Measurements from ENCODE around the gene HMGN3. TPM values are rescaled to one million over a fixed set of nuclear protein-coding genes. Genes with fewer than 3 reads are reported as not detected.

Gene HMGN3
- polyA plus RNA-seq, 1 of the 3 experiments (the other 2 are of a cell fraction), result 64.5 TPM

DNA sequence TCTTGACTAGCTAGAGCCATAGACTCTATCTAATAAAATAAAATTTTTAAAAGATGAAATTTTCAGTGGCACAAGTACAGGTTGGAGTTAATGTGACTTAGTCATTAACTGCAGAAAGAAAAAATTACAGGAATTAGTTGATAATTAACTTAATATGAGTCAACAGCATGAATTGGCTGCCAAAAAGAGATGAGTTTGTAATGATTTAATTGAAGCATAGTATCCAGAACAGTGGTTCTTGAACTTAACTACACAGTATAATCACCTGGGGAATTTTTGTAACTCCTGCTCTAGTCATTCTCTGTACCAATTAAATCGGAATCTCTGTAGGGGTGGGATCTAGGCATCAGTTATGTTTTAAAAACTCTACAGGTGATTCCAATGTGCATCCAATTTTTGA lies 46.3 kb upstream of the HMGN3 start (continued):
- TF ChIP-seq, protein P1, sequence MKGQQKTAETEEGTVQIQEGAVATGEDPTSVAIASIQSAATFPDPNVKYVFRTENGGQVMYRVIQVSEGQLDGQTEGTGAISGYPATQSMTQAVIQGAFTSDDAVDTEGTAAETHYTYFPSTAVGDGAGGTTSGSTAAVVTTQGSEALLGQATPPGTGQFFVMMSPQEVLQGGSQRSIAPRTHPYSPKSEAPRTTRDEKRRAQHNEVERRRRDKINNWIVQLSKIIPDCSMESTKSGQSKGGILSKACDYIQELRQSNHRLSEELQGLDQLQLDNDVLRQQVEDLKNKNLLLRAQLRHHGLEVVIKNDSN (IDR thresholded peaks at IDR 0.05; ENCODE audit: borderline replicate concordance, low read depth), result no peak
- no peak for TF ChIP-seq JUND (IDR thresholded peaks at IDR 0.05)
- TF ChIP-seq GATA2 (CRISPR knock-in tag; IDR thresholded peaks at IDR 0.05), result no peak
- TF ChIP-seq YY1 (IDR thresholded peaks at IDR 0.05; ENCODE audit: low read depth), result no peak
- no peak for TF ChIP-seq MEF2A (IDR thresholded peaks at IDR 0.05; ENCODE audit: borderline replicate concordance, low read depth)

GRCh38 chr6:79277109-79277508 lies 42.6 kb upstream of the HMGN3 start:
- Histone ChIP-seq H3K9me2 (no peaks in the 10 kb centered on the region), H3K79me2 (ENCODE audit: insufficient read depth) (no peaks in the 10 kb centered on the region), H3F3A (replicated peaks; ENCODE audit: insufficient read depth) (no peaks in the 10 kb centered on the region), H3K36me3 (replicated peaks in 1 of 2; ENCODE audit: control insufficient read depth in 1 of 2, insufficient read depth in 2 of 2, low read length in 1 of 2) (no peaks in the 10 kb centered on the region), H3K4me2 (0 out of 2 replicates have a peak overlapping the region, but pooled peaks have one; percentile 24), H3K9me3 (no peaks in the 10 kb centered on the region), H4K20me1 (ENCODE audit: insufficient read depth) (no peaks in the 10 kb centered on the region), H3K4me3 (ENCODE audit: low read depth in 2 of 2, low read length in 1 of 2) (no peak overlapping the region), H3K4me1 (ENCODE audit: control insufficient read depth in 1 of 2, insufficient read depth in 2 of 2, low read depth in 1 of 2, low read length in 1 of 2) (no peaks in the 10 kb centered on the region; a peak in 1 of 4 replicates), H3K27ac (ENCODE audit: low read depth in 2 of 2, low read length in 1 of 2) (no peak overlapping the region), H2AFZ (ENCODE audit: low read depth) (peak overlapping the region; percentile 11; the same call in 1 of the 2 replicates), H3K27me3 (ENCODE audit: insufficient read depth) (no peaks in the 10 kb centered on the region), H3K9ac (no peak overlapping the region)
- POLR2A ChIA-PET, result no interaction called here
- CTCF ChIA-PET, result no interaction called here
- DNase-seq, result no peak
- TF ChIP-seq, protein P2, sequence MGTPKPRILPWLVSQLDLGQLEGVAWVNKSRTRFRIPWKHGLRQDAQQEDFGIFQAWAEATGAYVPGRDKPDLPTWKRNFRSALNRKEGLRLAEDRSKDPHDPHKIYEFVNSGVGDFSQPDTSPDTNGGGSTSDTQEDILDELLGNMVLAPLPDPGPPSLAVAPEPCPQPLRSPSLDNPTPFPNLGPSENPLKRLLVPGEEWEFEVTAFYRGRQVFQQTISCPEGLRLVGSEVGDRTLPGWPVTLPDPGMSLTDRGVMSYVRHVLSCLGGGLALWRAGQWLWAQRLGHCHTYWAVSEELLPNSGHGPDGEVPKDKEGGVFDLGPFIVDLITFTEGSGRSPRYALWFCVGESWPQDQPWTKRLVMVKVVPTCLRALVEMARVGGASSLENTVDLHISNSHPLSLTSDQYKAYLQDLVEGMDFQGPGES (IDR thresholded peaks at IDR 0.05; ENCODE audit: low read depth, low read length), result no peak
- TF ChIP-seq TCF12 (IDR thresholded peaks at IDR 0.05), result peak; percentile 8; the same call in 1 of the 2 replicates
- no peak for TF ChIP-seq RAD21 (IDR thresholded peaks at IDR 0.05; ENCODE audit: low read length)
- TF ChIP-seq JUND (IDR thresholded peaks at IDR 0.05), result peak; percentile 15; the same call in 1 of the 2 replicates
- TF ChIP-seq YY1 (IDR thresholded peaks at IDR 0.05; ENCODE audit: low read depth), result no peak

DNA sequence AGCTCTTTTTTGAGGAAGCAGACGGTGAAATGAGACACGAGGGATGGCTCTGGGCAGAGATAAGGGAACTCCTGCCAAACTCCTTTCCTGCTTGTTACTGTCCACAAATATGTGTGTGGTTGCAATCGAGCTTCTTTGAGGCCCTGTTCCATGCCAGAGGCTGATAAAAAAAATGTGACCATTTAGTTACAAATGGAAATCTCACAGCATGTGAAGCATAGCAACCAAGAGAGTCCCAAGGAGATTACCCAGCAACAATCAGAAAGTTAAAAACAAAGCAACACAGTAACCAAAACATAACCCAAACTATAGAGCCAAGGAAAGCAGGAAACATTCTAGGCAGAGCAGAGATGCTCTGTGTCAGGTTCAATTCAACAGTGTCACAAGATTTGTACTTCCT lies 35.4 kb upstream of the HMGN3 start:
- ChIA-PET POLR2A (no interaction called here), CTCF (no interaction called here)
- Histone ChIP-seq H3K4me3 (ENCODE audit: low read depth in 2 of 2, low read length in 1 of 2) (no peak overlapping the region), H3K79me2 (ENCODE audit: insufficient read depth) (no peaks in the 10 kb centered on the region), H3K36me3 (replicated peaks in 1 of 2; ENCODE audit: control insufficient read depth in 1 of 2, insufficient read depth in 2 of 2, low read length in 1 of 2) (no peaks in the 10 kb centered on the region), H3K4me1 (ENCODE audit: control insufficient read depth in 1 of 2, insufficient read depth in 2 of 2, low read depth in 1 of 2, low read length in 1 of 2) (no peaks in the 10 kb centered on the region), H3K9ac (no peak overlapping the region), H3K27ac (ENCODE audit: low read depth in 2 of 2, low read length in 1 of 2) (no peak overlapping the region), H3K9me2 (no peaks in the 10 kb centered on the region), H2AFZ (ENCODE audit: low read depth) (no peak overlapping the region), H3K4me2 (no peak overlapping the region), H3K27me3 (ENCODE audit: insufficient read depth) (no peaks in the 10 kb centered on the region), H3F3A (replicated peaks; ENCODE audit: insufficient read depth) (no peaks in the 10 kb centered on the region), H4K20me1 (ENCODE audit: insufficient read depth) (no peaks in the 10 kb centered on the region), H3K9me3 (no peaks in the 10 kb centered on the region)
- no peak for DNase-seq
- TF ChIP-seq POLR2AphosphoS5 (IDR thresholded peaks at IDR 0.05; ENCODE audit: low read depth, low read length) (no peak), NFIC (IDR thresholded peaks at IDR 0.05; ENCODE audit: borderline replicate concordance) (no peak), PBX3 (IDR thresholded peaks at IDR 0.05) (no peak), TEAD4 (IDR thresholded peaks at IDR 0.05; ENCODE audit: borderline replicate concordance, insufficient read depth) (no peak), TCF12 (IDR thresholded peaks at IDR 0.05) (no peak), USF2 (IDR thresholded peaks at IDR 0.05; ENCODE audit: borderline replicate concordance, low read depth, low read length) (no peak), JUND (IDR thresholded peaks at IDR 0.05) (no peak)
- TF ChIP-seq, protein P3, sequence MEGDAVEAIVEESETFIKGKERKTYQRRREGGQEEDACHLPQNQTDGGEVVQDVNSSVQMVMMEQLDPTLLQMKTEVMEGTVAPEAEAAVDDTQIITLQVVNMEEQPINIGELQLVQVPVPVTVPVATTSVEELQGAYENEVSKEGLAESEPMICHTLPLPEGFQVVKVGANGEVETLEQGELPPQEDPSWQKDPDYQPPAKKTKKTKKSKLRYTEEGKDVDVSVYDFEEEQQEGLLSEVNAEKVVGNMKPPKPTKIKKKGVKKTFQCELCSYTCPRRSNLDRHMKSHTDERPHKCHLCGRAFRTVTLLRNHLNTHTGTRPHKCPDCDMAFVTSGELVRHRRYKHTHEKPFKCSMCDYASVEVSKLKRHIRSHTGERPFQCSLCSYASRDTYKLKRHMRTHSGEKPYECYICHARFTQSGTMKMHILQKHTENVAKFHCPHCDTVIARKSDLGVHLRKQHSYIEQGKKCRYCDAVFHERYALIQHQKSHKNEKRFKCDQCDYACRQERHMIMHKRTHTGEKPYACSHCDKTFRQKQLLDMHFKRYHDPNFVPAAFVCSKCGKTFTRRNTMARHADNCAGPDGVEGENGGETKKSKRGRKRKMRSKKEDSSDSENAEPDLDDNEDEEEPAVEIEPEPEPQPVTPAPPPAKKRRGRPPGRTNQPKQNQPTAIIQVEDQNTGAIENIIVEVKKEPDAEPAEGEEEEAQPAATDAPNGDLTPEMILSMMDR (IDR thresholded peaks at IDR 0.05), result no peak
- TF ChIP-seq, protein P4, sequence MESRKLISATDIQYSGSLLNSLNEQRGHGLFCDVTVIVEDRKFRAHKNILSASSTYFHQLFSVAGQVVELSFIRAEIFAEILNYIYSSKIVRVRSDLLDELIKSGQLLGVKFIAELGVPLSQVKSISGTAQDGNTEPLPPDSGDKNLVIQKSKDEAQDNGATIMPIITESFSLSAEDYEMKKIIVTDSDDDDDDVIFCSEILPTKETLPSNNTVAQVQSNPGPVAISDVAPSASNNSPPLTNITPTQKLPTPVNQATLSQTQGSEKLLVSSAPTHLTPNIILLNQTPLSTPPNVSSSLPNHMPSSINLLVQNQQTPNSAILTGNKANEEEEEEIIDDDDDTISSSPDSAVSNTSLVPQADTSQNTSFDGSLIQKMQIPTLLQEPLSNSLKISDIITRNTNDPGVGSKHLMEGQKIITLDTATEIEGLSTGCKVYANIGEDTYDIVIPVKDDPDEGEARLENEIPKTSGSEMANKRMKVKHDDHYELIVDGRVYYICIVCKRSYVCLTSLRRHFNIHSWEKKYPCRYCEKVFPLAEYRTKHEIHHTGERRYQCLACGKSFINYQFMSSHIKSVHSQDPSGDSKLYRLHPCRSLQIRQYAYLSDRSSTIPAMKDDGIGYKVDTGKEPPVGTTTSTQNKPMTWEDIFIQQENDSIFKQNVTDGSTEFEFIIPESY (IDR thresholded peaks at IDR 0.05; ENCODE audit: borderline replicate concordance, low read depth), result no peak
- 28% methylated on average over 3 of the region's 3 CpGs for WGBS (ENCODE audit: low lambda C conversion rate)
